Subcutaneous adipose tissue (tissue), 4 donors: ENCODE measurements around the gene NTN5. TPM values are rescaled to one million over a fixed set of nuclear protein-coding genes. Genes with fewer than 3 reads are reported as not detected.

Source experiments
- total RNA-seq, 4 donors: library from RNA; depleted of rRNA; stranded (reverse); fragments of >200 nt; gene quantifications; one replicate each; pipeline ENCODE4 v1.1.0, GENCODE V29; 2016
- TF ChIP-seq, protein P1 (sequence below): fragments of 450-650 bp; IDR thresholded peaks from one replicate; pipeline ENCODE4 v1.5.1; 2016; ENCODE audit warnings: low read depth, mild to moderate bottlenecking, control low read depth, antibody characterized with exemption, moderate library complexity

Gene NTN5
- total RNA-seq, 4 donors from 2014 or later = 1.5 TPM; not detected in 3

DNA sequence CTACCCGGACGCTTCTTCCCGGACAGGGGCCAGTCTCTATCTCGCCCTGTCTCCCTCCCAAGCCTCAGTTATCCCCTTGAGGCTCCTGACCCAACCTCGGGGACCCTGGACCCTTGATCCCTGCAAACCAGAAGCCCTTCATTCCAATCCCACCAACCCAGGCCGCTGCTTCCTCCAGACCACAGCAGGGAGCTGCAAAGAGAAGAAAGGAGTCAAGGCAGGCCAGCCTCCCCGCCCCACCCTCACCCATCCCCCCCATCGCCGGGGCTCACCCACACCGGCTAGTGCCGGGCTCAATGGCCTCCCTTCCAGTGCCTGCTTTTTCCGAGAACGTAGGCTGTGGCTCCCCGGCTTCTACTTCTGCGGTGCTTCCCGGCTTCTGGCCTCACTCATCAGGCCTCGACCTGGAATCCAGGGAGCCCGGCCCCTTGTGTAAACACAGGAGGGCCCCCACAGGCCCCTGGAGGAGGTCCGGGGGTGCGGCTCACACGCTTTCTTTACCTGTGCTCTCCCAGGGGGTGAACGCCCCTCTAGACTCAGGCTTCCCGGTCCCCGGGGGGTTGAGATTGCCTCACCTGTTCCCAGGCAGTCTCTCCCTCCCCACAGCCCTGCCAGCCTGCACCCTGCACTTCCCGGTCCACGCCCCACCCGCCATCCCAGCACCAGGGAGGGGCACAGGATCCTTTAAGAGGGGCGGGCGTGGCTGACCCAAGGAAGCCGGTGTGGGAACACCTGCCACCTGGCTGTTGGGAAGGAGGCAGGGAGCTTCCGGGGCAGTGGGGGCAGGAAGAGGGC is 58.2 kb downstream of the NTN5 start, which contains the start of gene FAM83E:
Gene FAM83E, minus strand, starts transcription at position 641 of the 795 bp plus-strand sequence. CDS start 1,704 bp downstream, outside the sequence.
- TF ChIP-seq, protein P1, sequence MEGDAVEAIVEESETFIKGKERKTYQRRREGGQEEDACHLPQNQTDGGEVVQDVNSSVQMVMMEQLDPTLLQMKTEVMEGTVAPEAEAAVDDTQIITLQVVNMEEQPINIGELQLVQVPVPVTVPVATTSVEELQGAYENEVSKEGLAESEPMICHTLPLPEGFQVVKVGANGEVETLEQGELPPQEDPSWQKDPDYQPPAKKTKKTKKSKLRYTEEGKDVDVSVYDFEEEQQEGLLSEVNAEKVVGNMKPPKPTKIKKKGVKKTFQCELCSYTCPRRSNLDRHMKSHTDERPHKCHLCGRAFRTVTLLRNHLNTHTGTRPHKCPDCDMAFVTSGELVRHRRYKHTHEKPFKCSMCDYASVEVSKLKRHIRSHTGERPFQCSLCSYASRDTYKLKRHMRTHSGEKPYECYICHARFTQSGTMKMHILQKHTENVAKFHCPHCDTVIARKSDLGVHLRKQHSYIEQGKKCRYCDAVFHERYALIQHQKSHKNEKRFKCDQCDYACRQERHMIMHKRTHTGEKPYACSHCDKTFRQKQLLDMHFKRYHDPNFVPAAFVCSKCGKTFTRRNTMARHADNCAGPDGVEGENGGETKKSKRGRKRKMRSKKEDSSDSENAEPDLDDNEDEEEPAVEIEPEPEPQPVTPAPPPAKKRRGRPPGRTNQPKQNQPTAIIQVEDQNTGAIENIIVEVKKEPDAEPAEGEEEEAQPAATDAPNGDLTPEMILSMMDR = no peak

DNA sequence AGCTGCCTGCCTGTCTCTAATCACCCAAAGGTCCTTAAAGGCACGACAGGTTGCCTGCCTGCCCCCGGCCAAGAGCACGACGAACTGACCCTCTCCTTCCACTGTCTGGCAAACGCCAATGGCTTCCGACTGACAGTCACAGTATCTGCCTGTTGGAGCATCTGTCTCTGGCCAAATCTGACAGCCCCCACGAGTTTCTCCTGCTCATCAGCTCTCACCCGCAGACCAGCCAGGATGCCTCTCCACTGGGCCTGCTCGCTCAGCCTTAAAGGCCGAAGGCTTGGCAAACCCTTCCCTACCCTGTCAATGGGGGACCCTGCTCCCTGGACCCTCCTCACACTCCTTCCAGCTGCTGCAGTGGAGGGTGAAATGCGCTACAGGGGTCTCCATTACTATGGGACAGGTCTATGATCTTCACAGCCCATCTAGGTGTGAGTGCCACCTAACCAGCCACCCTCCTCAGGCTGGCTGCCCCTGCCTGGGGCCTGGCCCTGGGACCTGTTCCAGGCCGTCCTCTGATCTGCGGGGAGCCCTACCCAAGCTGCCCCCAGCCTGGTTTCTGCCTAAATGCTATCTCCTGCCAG is 58.9 kb downstream of the NTN5 start:
- TF ChIP-seq, protein P1 = no peak

DNA sequence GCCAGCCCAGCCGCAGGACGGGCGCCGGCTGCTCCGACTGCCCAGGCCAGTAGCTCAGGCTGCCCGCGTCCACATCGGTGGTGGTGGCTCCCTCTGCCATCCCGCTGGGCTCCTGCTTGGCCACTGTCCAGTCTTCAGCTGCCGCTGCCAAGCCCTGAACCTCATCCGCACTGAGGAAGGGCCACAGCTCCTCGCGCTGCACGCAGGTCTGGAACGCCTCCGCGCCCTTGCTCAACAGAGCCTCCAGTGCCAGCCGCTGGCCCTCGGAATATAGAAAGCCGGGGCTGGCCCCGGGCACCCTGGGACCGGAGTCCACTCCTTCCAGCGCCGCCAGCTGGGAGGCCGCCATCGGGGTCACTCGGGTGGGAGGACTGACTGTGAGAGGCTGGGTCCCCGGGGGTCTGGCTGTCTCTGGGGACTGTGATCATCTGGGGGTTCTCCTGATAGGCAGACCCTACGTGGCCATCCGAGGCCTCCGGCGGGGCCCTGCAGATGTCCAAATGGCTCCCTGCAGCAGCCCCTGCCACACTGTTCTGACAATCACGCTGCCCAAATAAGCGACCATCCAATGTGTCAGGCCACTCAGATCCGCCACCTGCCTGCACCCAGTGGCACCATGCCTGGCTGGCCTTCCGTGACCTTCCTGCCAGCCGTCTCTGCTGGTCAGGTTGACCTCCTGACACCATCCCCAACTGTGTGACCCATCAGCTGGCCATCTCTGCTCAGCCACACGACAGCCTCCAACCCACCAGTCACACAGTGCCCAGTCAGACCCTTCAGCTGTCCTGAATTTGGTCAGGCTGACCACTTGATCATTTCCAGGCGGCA is 59.6 kb downstream of the NTN5 start:
- TF ChIP-seq, protein P1 = no peak

DNA sequence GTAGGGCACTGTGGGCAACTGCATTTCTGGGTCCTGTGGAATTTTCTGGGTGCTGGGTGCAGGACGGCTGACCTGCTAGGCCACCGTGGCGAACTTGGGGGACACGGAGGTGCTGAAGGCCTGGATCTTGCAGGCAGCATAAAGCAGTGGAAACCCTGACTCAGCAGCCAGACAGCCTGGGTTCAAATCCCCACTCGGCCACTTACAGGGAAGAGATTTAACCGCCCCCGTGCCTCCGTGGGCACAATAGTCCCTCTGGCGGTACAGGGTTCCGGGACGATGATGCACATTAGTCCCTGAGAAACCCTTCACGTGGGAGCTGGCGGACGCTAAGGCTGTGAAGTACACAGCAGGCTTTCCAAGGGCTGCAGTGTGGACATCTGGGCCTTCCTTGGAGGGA is 60.9 kb downstream of the NTN5 start:
- TF ChIP-seq, protein P1 = no peak

Other genes with a start within 250 kb of the NTN5 start
- 10 to 100 TPM; 14.4 to 29.0 (median 24.9) TPM for gene GRWD1, start 227.0 kb downstream of the NTN5 start, total RNA-seq
- gene KCNJ14, start 217.4 kb downstream of the NTN5 start, total RNA-seq = 1 to 10 TPM in 1 of 4 donors, under 1 TPM in 3; 0.57 to 1.0 (median 0.74) TPM
- 10 to 100 TPM; 15.8 to 64.0 (median 31.5) TPM for gene CYTH2, start 203.6 kb downstream of the NTN5 start, total RNA-seq
- gene LMTK3, start 161.2 kb downstream of the NTN5 start, total RNA-seq = not detected
- not detected for gene SULT2B1, start 120.8 kb downstream of the NTN5 start, total RNA-seq
- not detected for gene SPACA4, start 66.3 kb downstream of the NTN5 start, total RNA-seq
- not detected for gene FAM83E, start 57.9 kb downstream of the NTN5 start, total RNA-seq
- 1,000 to 10,000 TPM in 3 of 4 donors, 100 to 1,000 TPM in 1; 998 to 1,778 (median 1,670) TPM for gene RPL18, start 53.8 kb downstream of the NTN5 start, total RNA-seq
- 10 to 100 TPM in 1 of 4 donors, 1 to 10 TPM in 3; 4.9 to 33.2 (median 9.1) TPM for gene SPHK2, start 53.5 kb downstream of the NTN5 start, total RNA-seq
- gene DBP, start 35.6 kb downstream of the NTN5 start, total RNA-seq = 10 to 100 TPM in 1 of 4 donors, 1 to 10 TPM in 2, under 1 TPM in 1; 0.33 to 18.6 (median 6.3) TPM
- gene CA11, start 26.8 kb downstream of the NTN5 start, total RNA-seq = 1 to 10 TPM in 2 of 4 donors, not detected in 2; 1.5 to 3.4 TPM
- gene FUT2, start 23.0 kb upstream of the NTN5 start, total RNA-seq = not detected
- gene MAMSTR, start 46.7 kb upstream of the NTN5 start, total RNA-seq = under 1 TPM in 1 of 4 donors, not detected in 3; 0.51 TPM
- gene RASIP1, start 67.6 kb upstream of the NTN5 start, total RNA-seq = 10 to 100 TPM in 3 of 4 donors, 1 to 10 TPM in 1; 4.1 to 38.1 (median 11.5) TPM
- under 1 TPM in 1 of 4 donors, not detected in 3; 0.75 TPM for gene IZUMO1, start 73.9 kb upstream of the NTN5 start, total RNA-seq
- gene FUT1, start 79.6 kb upstream of the NTN5 start, total RNA-seq = 1 to 10 TPM; 1.0 to 7.2 (median 4.4) TPM
- gene FGF21, start 82.5 kb upstream of the NTN5 start, total RNA-seq = not detected
- gene BCAT2, start 138.0 kb upstream of the NTN5 start, total RNA-seq = 10 to 100 TPM; 25.4 to 71.6 (median 40.1) TPM
- 10 to 100 TPM in 3 of 4 donors, 1 to 10 TPM in 1; 6.4 to 19.0 (median 13.8) TPM for gene HSD17B14, start 163.5 kb upstream of the NTN5 start, total RNA-seq
- gene PLEKHA4, start 195.6 kb upstream of the NTN5 start, total RNA-seq = 10 to 100 TPM in 1 of 4 donors, 1 to 10 TPM in 3; 5.7 to 27.3 (median 8.5) TPM
- gene PPP1R15A, start 199.4 kb upstream of the NTN5 start, total RNA-seq = 10 to 100 TPM; 30.5 to 81.7 (median 48.3) TPM
- gene TULP2, start 225.7 kb upstream of the NTN5 start, total RNA-seq = under 1 TPM in 1 of 4 donors, not detected in 3; 0.22 TPM
- 100 to 1,000 TPM; 128 to 480 (median 313) TPM for gene NUCB1, start 227.3 kb upstream of the NTN5 start, total RNA-seq